ENCODE measurements around the gene OR14A16.

GRCh38 chr1:247840818-247841217, 16.9 kb upstream of the OR14A16 start:
- TF ChIP-seq CTCF (IDR thresholded peaks at IDR 0.05 in 4 of 5, conservative IDR thresholded peaks at IDR 0.05 in 1 of 5) (no peak), POLR2A (IDR thresholded peaks at IDR 0.05) (no peak)
